Activated CD8-positive, alpha-beta T cell treated with anti-CD3 and anti-CD28 coated beads, Interleukin-2, amount 10 ng/mL, durations not matched to agents 7 days and 5 days (primary cell): ENCODE data around the gene HECTD2. TPM values are rescaled to one million over a fixed set of nuclear protein-coding genes. Genes with fewer than 3 reads are reported as not detected.
"Not testable (repeated sequence)": the region's sequence is repeated elsewhere in the genome, so short reads cannot be mapped to it uniquely, and the experiment has no call there.

ENCODE experiments used
- ATAC-seq: fragments of 150-1000 bp; cut with Tn5 transposase; one replicate; pipeline ENCODE4 v1.10.0; 2021; ENCODE audit warnings: moderate library complexity
- CTCF ChIA-PET: fragments of 350-600 bp; sonication (Branson Sonifier 250); formaldehyde crosslinking; loops from one replicate; lab custom pipeline; 2021; ENCODE audit warnings: antibody characterized with exemption; lab: Charles Lee
- POLR2A ChIA-PET: fragments of 350-600 bp; sonication (Branson Sonifier 250); formaldehyde crosslinking; loops from one replicate; lab custom pipeline; 2021; ENCODE audit warnings: antibody characterized with exemption; lab: Charles Lee
- DNase-seq: peaks from one replicate; pipeline ENCODE4 v3.0.0-alpha.2; 2020
- H3K27ac Mint-ChIP-seq: one replicate; pipeline ENCODE4 v1.8.0; 2021; ENCODE audit warnings: mild to moderate bottlenecking, mixed read lengths
- H3K27me3 Mint-ChIP-seq: one replicate; pipeline ENCODE4 v1.8.0; 2021; ENCODE audit warnings: low read depth, mixed read lengths
- H3K36me3 Mint-ChIP-seq: one replicate; pipeline ENCODE4 v1.8.0; 2021; ENCODE audit warnings: low read depth, mixed read lengths
- H3K4me1 Mint-ChIP-seq: one replicate; pipeline ENCODE4 v1.8.0; 2021; ENCODE audit warnings: low read depth, mixed read lengths
- H3K4me3 Mint-ChIP-seq: one replicate; pipeline ENCODE4 v1.8.0; 2021; ENCODE audit warnings: mild to moderate bottlenecking, mixed read lengths
- H3K9me3 Mint-ChIP-seq: one replicate; pipeline ENCODE4 v1.8.0; 2022; ENCODE audit warnings: mixed read lengths; ENCODE audit not compliant: insufficient read depth
- total RNA-seq, 2 experiments: library from RNA; stranded (reverse); gene quantifications; one replicate each; pipeline ENCODE4 v1.2.3, GENCODE V29; 2021

The HECTD2 gene
- total RNA-seq, 2 experiments from 2014 or later = 1.4 to 2.0 TPM

DNA sequence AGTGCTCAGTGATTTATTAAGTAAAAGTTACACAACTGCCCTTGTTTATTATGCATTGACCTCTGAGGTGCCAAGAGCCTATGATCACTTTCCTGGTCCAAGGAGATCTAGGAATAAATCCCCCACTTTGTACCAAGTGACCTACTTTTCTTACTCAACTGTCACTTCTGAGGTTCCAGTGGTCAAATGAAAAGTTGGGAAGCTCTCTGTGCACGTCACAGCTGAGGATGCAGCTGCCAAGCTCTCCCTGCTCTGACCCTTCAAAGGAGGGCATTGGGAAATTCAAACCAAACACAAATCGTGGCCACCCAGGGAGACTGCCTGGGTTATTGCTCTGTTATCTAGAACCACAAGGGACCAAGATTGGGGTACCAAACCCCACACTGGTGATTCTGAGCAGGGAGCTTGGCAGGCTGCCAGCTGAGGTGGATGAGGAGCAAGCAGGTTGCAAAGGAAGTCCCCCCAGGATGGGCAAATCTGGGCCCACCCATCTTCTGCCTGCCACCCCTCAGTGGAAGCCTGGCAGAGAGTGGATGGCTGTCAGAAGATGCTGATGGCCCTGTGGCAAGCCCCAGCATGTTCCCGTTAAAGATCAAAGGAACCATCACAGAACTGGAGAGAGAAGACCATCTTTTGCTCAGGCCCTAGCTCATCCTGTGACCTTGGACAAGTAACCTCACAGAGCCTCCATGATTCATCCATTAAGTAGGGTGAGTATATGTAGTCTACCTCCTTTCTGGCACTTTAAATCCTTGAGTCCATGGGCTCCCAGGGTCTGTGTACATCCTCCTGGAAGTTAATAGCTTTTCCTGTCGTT, 116.0 kb downstream of the HECTD2 start:
- Mint-ChIP-seq H3K36me3 (no peaks in the 10 kb centered on the region), H3K9me3 (no peaks in the 10 kb centered on the region), H3K4me3 (no peak overlapping the region), H3K27me3 (peaks cover 3% of the 10 kb centered on the region), H3K27ac (no peak overlapping the region), H3K4me1 (no peaks in the 10 kb centered on the region)
- POLR2A ChIA-PET = no interaction called here
- ATAC-seq = no peak
- no peak for DNase-seq
- CTCF ChIA-PET = no interaction called here

DNA sequence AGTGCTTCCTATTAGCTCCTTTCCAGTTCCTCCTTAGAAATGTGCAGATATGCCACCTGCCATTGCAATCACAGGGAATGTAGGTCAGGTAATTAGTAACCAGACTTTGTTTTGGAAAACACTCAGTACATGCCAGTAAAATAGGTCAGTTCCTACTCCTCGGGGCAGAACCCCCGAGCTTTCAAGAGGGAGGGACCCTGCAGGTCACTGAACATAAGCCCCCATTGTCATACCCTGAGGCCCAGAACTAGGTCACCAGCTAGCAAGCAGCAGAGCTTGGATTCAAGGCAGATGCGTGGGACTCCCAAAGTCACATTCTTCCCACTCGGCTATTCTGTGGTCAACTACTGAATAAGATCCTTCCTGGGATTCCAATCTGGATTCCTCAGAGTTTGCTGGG, 117.9 kb downstream of the HECTD2 start:
- Mint-ChIP-seq H3K27me3 (peaks cover 8% of the 10 kb centered on the region), H3K4me1 (no peaks in the 10 kb centered on the region), H3K27ac (no peak overlapping the region), H3K4me3 (no peak overlapping the region), H3K36me3 (no peaks in the 10 kb centered on the region), H3K9me3 (no peaks in the 10 kb centered on the region)
- no peak for DNase-seq
- POLR2A ChIA-PET = no interaction called here
- no peak for ATAC-seq
- CTCF ChIA-PET = no interaction called here

DNA sequence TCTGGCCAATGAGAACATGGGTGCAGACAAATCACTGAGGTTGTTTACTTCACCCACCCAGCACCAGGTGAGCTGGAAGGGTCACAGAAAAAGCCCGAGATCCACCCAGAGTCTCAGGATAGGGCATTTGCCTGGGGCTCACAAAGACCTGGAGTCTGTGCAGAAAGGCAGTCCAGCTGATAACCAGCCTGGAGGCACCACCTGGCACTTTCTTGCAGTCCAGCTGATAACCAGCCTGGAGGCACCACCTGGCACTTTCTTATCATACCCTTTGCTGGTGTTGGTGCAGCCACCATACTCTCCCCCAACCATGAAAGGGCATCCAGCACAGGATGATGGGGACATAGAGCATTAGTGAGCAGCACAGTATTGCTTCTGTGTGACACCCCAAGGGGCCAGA, 118.6 kb downstream of the HECTD2 start:
- DNase-seq (no peak), ATAC-seq (no peak)
- ChIA-PET CTCF (no interaction called here), POLR2A (no interaction called here)
- Mint-ChIP-seq H3K4me1 (no peaks in the 10 kb centered on the region), H3K4me3 (no peak overlapping the region), H3K27me3 (peaks cover 8% of the 10 kb centered on the region), H3K36me3 (no peaks in the 10 kb centered on the region), H3K9me3 (no peaks in the 10 kb centered on the region), H3K27ac (no peak overlapping the region)

DNA sequence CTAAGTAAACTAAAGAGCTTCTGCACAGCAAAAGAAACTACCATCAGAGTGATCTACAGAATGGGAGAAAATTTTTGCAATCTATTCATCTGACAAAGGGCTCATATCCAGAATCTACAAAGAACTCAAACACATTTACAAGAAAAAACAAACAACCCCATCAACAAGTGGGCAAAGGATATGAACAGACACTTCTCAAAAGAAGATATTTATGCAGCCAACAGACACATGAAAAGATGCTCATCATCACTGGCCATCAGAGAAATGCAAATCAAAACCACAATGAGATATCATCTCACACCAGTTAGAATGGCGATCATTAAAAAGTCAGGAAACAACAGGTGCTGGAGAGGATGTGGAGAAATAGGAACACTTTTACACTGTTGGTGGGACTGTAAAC, 124.6 kb downstream of the HECTD2 start:
- DNase-seq, H3K36me3 Mint-ChIP-seq, H3K4me1 Mint-ChIP-seq, H3K4me3 Mint-ChIP-seq, H3K27ac Mint-ChIP-seq, CTCF ChIA-PET, POLR2A ChIA-PET, H3K9me3 Mint-ChIP-seq, ATAC-seq: not testable (repeated sequence)
- peaks cover 13% of the 10 kb centered on the region for H3K27me3 Mint-ChIP-seq

DNA sequence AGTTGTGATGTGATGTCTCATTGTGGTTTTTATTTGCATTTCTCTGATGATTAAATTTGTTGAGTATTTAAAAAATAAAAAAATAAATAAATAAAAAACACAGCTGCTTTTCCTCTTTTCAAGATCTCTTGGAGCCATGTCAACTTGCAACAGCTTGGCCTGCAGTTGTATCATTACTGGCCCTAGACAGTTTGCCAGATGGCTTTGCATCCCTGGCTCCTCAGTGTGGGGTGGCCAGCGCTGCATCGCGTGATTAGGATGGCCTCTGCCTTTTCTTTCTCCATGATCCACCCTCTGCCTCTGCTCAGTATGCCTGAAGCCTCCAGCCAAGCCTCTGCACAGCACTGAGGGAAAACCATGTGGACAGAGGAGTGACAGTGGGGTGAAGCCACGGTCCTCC, 126.0 kb downstream of the HECTD2 start:
- Mint-ChIP-seq H3K4me3 (no peak overlapping the region), H3K4me1 (no peaks in the 10 kb centered on the region), H3K27me3 (peaks cover 13% of the 10 kb centered on the region), H3K27ac (no peak overlapping the region), H3K36me3 (no peaks in the 10 kb centered on the region), H3K9me3 (no peaks in the 10 kb centered on the region)
- ChIA-PET CTCF (no interaction called here), POLR2A (no interaction called here)
- DNase-seq (no peak), ATAC-seq (no peak)

DNA sequence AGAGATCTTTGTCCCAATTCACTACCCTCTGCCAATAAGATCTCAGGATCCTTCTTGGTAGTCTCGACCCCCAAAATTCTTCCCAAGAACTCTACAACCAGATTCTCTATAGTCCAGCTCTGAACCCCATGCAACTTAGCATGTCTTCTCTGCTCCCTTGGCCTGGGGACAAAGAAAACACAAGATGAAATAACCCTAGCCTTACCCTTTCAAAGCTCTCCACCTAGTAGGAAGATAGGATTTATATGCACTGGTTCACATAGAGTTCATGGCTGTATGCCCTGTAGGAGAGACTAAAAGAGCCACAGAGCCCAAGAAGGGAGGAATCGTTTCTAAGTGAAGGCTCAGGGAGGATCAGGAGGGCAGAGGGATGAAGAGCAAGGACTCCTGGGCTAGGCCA, 126.6 kb downstream of the HECTD2 start:
- no peak for ATAC-seq
- ChIA-PET CTCF (no interaction called here), POLR2A (no interaction called here)
- Mint-ChIP-seq H3K9me3 (no peaks in the 10 kb centered on the region), H3K27me3 (peaks cover 13% of the 10 kb centered on the region), H3K36me3 (no peaks in the 10 kb centered on the region), H3K4me1 (no peaks in the 10 kb centered on the region), H3K27ac (no peak overlapping the region), H3K4me3 (no peak overlapping the region)
- DNase-seq = no peak

- no peaks in the 10 kb centered on the region for H3K36me3 Mint-ChIP-seq
- DNase-seq (no peak), ATAC-seq (no peak)
- H3K27ac Mint-ChIP-seq = no peak overlapping the region
- POLR2A ChIA-PET = no interaction called here
- H3K27me3 Mint-ChIP-seq = peaks cover 11% of the 10 kb centered on the region
- CTCF ChIA-PET = no interaction called here
- H3K4me3 Mint-ChIP-seq = no peak overlapping the region
- no peaks in the 10 kb centered on the region for H3K9me3 Mint-ChIP-seq
- no peaks in the 10 kb centered on the region for H3K4me1 Mint-ChIP-seq
These were observed 127.7 kb downstream of the HECTD2 start for GRCh38 chr10:91537614-91538383.

DNA sequence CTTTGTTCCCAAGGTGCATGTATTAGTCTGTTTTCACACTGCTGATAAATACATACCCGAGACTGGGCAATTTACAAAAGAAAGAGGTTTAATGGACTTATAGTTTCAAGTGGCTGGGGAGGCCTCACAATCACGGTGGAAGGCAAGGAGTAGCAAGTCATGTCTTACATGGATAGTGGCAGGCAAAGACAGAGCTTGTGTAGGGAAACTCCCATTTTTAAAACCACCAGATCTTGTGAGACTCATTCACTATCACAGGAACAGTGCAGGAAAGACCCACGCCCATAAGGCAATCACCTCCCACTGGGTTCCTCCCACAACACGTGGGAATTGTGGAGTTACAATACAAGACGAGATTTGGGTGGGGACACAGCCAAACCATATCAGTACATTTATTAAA, 129.8 kb downstream of the HECTD2 start:
- CTCF ChIA-PET = no interaction called here
- Mint-ChIP-seq H3K4me3 (no peak overlapping the region), H3K36me3 (no peaks in the 10 kb centered on the region), H3K27me3 (peaks cover 8% of the 10 kb centered on the region), H3K9me3 (no peaks in the 10 kb centered on the region), H3K4me1 (no peaks in the 10 kb centered on the region), H3K27ac (no peak overlapping the region)
- no peak for ATAC-seq
- POLR2A ChIA-PET = no interaction called here
- DNase-seq = no peak

GRCh38 chr10:91540733-91541132, 130.6 kb downstream of the HECTD2 start:
- POLR2A ChIA-PET = no interaction called here

GRCh38 chr10:91541481-91541880, 131.3 kb downstream of the HECTD2 start:
- POLR2A ChIA-PET = no interaction called here
- H3K4me3 Mint-ChIP-seq = no peak overlapping the region
- H3K27me3 Mint-ChIP-seq = peaks cover 6% of the 10 kb centered on the region
- no peak for DNase-seq
- no peaks in the 10 kb centered on the region for H3K36me3 Mint-ChIP-seq
- no peaks in the 10 kb centered on the region for H3K9me3 Mint-ChIP-seq
- ATAC-seq = no peak
- H3K4me1 Mint-ChIP-seq = no peaks in the 10 kb centered on the region
- H3K27ac Mint-ChIP-seq = no peak overlapping the region
- CTCF ChIA-PET = no interaction called here

More at GRCh38 chr10:91540733-91541132, 130.6 kb downstream of the HECTD2 start:
- no peaks in the 10 kb centered on the region for H3K36me3 Mint-ChIP-seq
- no peaks in the 10 kb centered on the region for H3K4me1 Mint-ChIP-seq
- no peaks in the 10 kb centered on the region for H3K9me3 Mint-ChIP-seq
- no peak overlapping the region for H3K27ac Mint-ChIP-seq
- ATAC-seq = no peak
- H3K4me3 Mint-ChIP-seq = no peak overlapping the region
- DNase-seq = no peak
- H3K27me3 Mint-ChIP-seq = peaks cover 6% of the 10 kb centered on the region
- CTCF ChIA-PET = no interaction called here

GRCh38 chr10:91545384-91545783, 135.2 kb downstream of the HECTD2 start:
- Mint-ChIP-seq H3K27me3 (peaks cover 3% of the 10 kb centered on the region), H3K27ac (no peak overlapping the region), H3K4me3 (no peak overlapping the region), H3K4me1 (no peaks in the 10 kb centered on the region), H3K9me3 (no peaks in the 10 kb centered on the region), H3K36me3 (no peaks in the 10 kb centered on the region)
- ChIA-PET CTCF (no interaction called here), POLR2A (no interaction called here)
- DNase-seq = no peak
- no peak for ATAC-seq

DNA sequence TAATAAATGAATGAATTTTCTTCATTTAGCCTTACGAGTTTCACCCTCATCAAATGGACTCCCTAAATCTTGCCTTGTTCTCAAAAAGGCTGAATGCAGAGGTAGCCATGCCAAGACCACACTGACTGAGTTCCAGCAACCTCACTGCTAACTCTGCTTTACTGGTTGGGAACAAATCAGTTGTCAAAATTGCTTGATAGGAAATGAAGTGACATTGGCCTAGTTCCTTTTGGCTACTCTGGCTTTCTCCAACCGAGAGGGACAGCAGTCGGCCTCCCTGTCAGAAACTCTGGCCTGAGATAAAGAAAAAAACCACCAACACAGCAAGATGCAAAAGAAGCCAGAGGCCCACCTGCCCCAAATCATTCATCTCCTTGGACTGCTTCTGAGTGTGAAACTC, 135.7 kb downstream of the HECTD2 start:
- H3K9me3 Mint-ChIP-seq = no peaks in the 10 kb centered on the region
- H3K4me1 Mint-ChIP-seq = no peaks in the 10 kb centered on the region
- no peak for DNase-seq
- peaks cover 3% of the 10 kb centered on the region for H3K27me3 Mint-ChIP-seq
- no peak overlapping the region for H3K4me3 Mint-ChIP-seq
- no peaks in the 10 kb centered on the region for H3K36me3 Mint-ChIP-seq
- ATAC-seq = no peak
- H3K27ac Mint-ChIP-seq = no peak overlapping the region
- CTCF ChIA-PET = no interaction called here
- POLR2A ChIA-PET = no interaction called here
